LNCaP clone FGC (cell line): ENCODE results near the gene SLC13A4.
"Not testable (repeated sequence)": the region's sequence is repeated elsewhere in the genome, so short reads cannot be mapped to it uniquely, and the experiment has no call there.

Experiments used
- DNase-seq: peaks from one replicate; pipeline ENCODE4 v3.0.0-alpha.2; 2011; ENCODE audit warnings: low read depth
- H3K4me3 ChIP-seq: 2 replicates; pipeline ENCODE4 v1.5.1; 2011; ENCODE audit warnings: mild to moderate bottlenecking, low read depth, low read length, control low read depth
- TF ChIP-seq, protein P1 (sequence below): IDR thresholded peaks from 2 replicates; pipeline ENCODE4 v1.5.1; 2012; ENCODE audit warnings: mild to moderate bottlenecking; ENCODE audit not compliant: control insufficient read depth, insufficient read depth; ENCODE audit errors: extremely low read depth

The SLC13A4 gene

GRCh38 chr7:135742371-135742770 lies 14.4 kb upstream of the SLC13A4 start:
- DNase-seq, result no peak
- TF ChIP-seq, protein P1, sequence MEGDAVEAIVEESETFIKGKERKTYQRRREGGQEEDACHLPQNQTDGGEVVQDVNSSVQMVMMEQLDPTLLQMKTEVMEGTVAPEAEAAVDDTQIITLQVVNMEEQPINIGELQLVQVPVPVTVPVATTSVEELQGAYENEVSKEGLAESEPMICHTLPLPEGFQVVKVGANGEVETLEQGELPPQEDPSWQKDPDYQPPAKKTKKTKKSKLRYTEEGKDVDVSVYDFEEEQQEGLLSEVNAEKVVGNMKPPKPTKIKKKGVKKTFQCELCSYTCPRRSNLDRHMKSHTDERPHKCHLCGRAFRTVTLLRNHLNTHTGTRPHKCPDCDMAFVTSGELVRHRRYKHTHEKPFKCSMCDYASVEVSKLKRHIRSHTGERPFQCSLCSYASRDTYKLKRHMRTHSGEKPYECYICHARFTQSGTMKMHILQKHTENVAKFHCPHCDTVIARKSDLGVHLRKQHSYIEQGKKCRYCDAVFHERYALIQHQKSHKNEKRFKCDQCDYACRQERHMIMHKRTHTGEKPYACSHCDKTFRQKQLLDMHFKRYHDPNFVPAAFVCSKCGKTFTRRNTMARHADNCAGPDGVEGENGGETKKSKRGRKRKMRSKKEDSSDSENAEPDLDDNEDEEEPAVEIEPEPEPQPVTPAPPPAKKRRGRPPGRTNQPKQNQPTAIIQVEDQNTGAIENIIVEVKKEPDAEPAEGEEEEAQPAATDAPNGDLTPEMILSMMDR, result no peak
- no peak overlapping the region for H3K4me3 ChIP-seq

- no peak overlapping the region for H3K4me3 ChIP-seq
- DNase-seq, result no peak
- TF ChIP-seq, protein P1, result no peak
These were observed 13.9 kb upstream of the SLC13A4 start for GRCh38 chr7:135741905-135742304.

DNA sequence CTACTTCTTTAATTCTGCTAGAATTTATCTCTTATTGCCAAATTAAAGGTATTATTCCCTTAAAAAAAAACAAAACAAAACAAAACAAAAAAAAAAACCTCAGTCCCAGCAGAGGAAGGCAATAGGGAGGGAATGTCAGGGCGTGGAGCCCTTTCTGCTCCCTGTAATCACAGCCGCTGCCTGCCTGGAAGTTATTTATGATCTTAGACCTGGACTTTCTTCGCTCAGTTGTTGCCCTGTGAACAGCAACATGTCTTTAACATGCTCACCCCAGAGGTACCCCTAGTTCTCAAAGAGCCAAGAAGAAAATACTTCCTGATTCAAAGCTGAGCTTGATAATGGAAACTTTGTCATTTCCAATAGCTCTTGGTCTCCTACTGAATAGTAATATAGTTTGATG lies 12.9 kb upstream of the SLC13A4 start:
- TF ChIP-seq, protein P1, result no peak
- no peak for DNase-seq
- no peak overlapping the region for H3K4me3 ChIP-seq

DNA sequence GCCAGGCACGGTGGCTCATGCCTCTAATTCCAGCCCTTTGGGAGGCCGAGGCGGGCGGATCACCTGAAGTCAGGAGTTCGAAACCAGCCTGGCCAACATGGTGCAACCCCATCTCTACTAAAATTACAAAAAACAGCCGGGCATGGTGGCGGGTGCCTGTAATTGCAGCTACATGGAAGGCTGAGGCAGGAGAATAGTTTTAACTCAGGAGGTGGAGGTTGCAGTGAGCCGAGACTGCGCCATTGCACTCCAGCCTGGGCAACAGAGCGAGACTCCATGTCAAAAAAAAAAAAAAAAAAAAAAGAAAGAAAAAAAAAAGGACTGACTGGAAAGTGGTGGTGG lies 9.3 kb upstream of the SLC13A4 start:
- H3K4me3 ChIP-seq, result not testable (repeated sequence)

GRCh38 chr7:135736586-135737305 lies 8.8 kb upstream of the SLC13A4 start:
- TF ChIP-seq, protein P1, result no peak
- no peak overlapping the region for H3K4me3 ChIP-seq
- no peak for DNase-seq

More for the DNA sequence above, 9.3 kb upstream of the SLC13A4 start:
- not testable (repeated sequence) for DNase-seq

GRCh38 chr7:135734343-135734689 lies 6.3 kb upstream of the SLC13A4 start:
- H3K4me3 ChIP-seq, result no peak overlapping the region
- no peak for DNase-seq
- TF ChIP-seq, protein P1, result no peak

DNA sequence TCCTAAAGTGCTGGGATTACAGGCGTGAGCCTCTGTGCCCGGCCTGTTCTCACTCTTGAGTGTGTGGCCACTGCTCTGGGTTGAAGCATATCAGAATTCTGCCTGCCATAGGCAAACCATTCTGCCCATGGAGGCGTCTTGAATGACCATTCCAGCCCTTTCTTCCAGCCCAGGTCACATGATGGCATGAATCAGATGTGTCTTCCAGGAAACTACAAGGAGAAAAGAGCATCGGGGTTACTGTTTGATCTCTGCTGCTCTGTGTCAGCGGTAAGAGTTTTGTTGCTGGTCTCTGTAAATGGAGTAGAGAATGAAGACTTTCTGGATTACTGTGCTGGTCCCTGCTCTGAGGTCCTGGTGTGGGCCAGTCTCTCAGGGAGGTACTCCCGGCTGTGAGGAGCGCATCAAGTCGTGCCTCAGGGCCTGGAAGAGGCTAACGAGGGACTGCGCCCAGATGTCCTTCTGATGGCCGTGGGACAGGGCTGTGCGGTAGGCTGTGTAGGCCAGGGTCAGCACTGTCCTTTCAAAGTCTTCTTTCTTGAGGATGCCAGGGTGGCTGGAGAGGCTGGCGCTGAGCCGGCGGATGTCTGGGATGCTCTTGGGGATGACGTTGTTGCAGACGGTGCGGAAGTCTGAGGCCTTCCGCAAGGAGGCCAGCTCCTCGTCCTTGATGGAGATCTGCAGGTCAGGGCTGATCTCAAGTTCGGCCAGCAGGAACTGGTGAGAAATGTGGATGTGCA lies 5.8 kb upstream of the SLC13A4 start:
- DNase-seq, result no peak
- no peak overlapping the region for H3K4me3 ChIP-seq
- TF ChIP-seq, protein P1, result no peak
